GM18868 (cell line): ENCODE results near the gene CWH43.
"Not testable (repeated sequence)": the region's sequence is repeated elsewhere in the genome, so short reads cannot be mapped to it uniquely, and the experiment has no call there.

Experiments used
- ATAC-seq: cut with Tn5 transposase; IDR thresholded peaks from one replicate; pipeline ENCODE4 v1.9.1; 2021; ENCODE audit warnings: mild to moderate bottlenecking, moderate library complexity; ENCODE audit not compliant: unreplicated experiment

CWH43 gene

GRCh38 chr4:48974979-48975640, 11.0 kb upstream of the CWH43 start:
- ATAC-seq: no peak

- ATAC-seq: no peak
Measured at GRCh38 chr4:48976041-48976440, 10.0 kb upstream of the CWH43 start.

GRCh38 chr4:48979914-48980579, 6.0 kb upstream of the CWH43 start:
- ATAC-seq: no peak

- not testable (repeated sequence) for ATAC-seq
Measured at GRCh38 chr4:48984005-48984404, 2.1 kb upstream of the CWH43 start.

GRCh38 chr4:48985602-48985975, 486 bp upstream of the CWH43 start:
- ATAC-seq: no peak

- ATAC-seq: no peak
Measured at GRCh38 chr4:48986654-48987164, 634 bp downstream of the CWH43 start.

- ATAC-seq: no peak
Measured at GRCh38 chr4:48989461-48990203, 3.6 kb downstream of the CWH43 start.

GRCh38 chr4:48991357-48991756, 5.3 kb downstream of the CWH43 start:
- no peak for ATAC-seq

- ATAC-seq: no peak
Measured at GRCh38 chr4:48997962-48998361, 11.9 kb downstream of the CWH43 start.

- ATAC-seq: no peak
Measured at GRCh38 chr4:48998440-48998839, 12.4 kb downstream of the CWH43 start.

GRCh38 chr4:49000806-49001205, 14.7 kb downstream of the CWH43 start:
- no peak for ATAC-seq

GRCh38 chr4:49002931-49003330, 16.9 kb downstream of the CWH43 start:
- no peak for ATAC-seq

- ATAC-seq: no peak
Measured at GRCh38 chr4:49018718-49019295, 32.7 kb downstream of the CWH43 start.

- ATAC-seq: no peak
Measured at GRCh38 chr4:49032440-49033161, 46.5 kb downstream of the CWH43 start.

- no peak for ATAC-seq
Measured at GRCh38 chr4:49036528-49036927, 50.5 kb downstream of the CWH43 start.

GRCh38 chr4:49044270-49044669, 58.2 kb downstream of the CWH43 start:
- ATAC-seq: no peak

GRCh38 chr4:49058306-49058705, 72.2 kb downstream of the CWH43 start:
- no peak for ATAC-seq

GRCh38 chr4:49063670-49064069, 77.6 kb downstream of the CWH43 start:
- ATAC-seq: no peak

GRCh38 chr4:49072196-49072595, 86.1 kb downstream of the CWH43 start:
- ATAC-seq: not testable (repeated sequence)

GRCh38 chr4:49091883-49092282, 105.8 kb downstream of the CWH43 start:
- not testable (repeated sequence) for ATAC-seq
